ENCODE data around the gene POGLUT3. TPM values are rescaled to one million over a fixed set of nuclear protein-coding genes. Genes with fewer than 3 reads are reported as not detected.

The POGLUT3 gene
- total and polyA plus RNA-seq, 2 of the 4 experiments (the other 2 are of a cell fraction) = 31.7 to 34.8 TPM

- Histone ChIP-seq H3K18ac (ENCODE audit: low read depth, low read length) (no peak overlapping the region), H3K56ac (ENCODE audit: extremely low read depth, insufficient read depth, low read length) (no peak overlapping the region), H2AK5ac (ENCODE audit: low read depth, low read length) (no peak overlapping the region), H3K9me1 (ENCODE audit: insufficient read depth, low read length) (no peaks in the 10 kb centered on the region; the same call in 1 of the 2 replicates), H3K9me3 (ENCODE audit: control insufficient read depth, insufficient read depth, low read length) (no peaks in the 10 kb centered on the region), H3K27ac (ENCODE audit: insufficient read depth, low read length) (no peak overlapping the region), H4K20me1 (ENCODE audit: insufficient read depth, low read length) (no peaks in the 10 kb centered on the region), H3K4me2 (ENCODE audit: low read depth, low read length) (no peak overlapping the region), H3K4me1 (ENCODE audit: control insufficient read depth, insufficient read depth, low read length) (no peaks in the 10 kb centered on the region; the same call in 1 of the 2 replicates), H2BK120ac (ENCODE audit: low read depth, low read length) (no peak overlapping the region), H3K9ac (ENCODE audit: low read depth, low read length) (no peak overlapping the region), H2BK20ac (ENCODE audit: low read depth, low read length) (no peak overlapping the region), H2AFZ (replicated peaks; ENCODE audit: low read length, poor library complexity) (no peak overlapping the region), H4K5ac (ENCODE audit: low read depth, low read length) (no peak overlapping the region), H3K23ac (ENCODE audit: low read depth, low read length) (no peak overlapping the region), H3K27me3 (ENCODE audit: control insufficient read depth, insufficient read depth, low read length) (no peaks in the 10 kb centered on the region), H3K79me1 (ENCODE audit: low read depth in 1 of 2, low read length in 2 of 2) (no peaks in the 10 kb centered on the region), H3K4ac (ENCODE audit: low read depth, low read length) (no peak overlapping the region), H2AK9ac (replicated peaks; ENCODE audit: low read depth, low read length, poor library complexity) (no peak overlapping the region), H3K4me3 (ENCODE audit: insufficient read depth, low read depth, low read length) (no peak overlapping the region), H4K91ac (ENCODE audit: insufficient read depth, low read depth, low read length) (no peak overlapping the region), H3K14ac (replicated peaks; ENCODE audit: low read depth, low read length) (no peak overlapping the region), H2BK5ac (ENCODE audit: low read depth, low read length, poor library complexity, severe bottlenecking) (no peak overlapping the region), H3K36me3 (ENCODE audit: control insufficient read depth, insufficient read depth, low read length) (no peaks in the 10 kb centered on the region), H2BK15ac (ENCODE audit: low read depth, low read length) (no peak overlapping the region), H4K8ac (ENCODE audit: low read depth in 2 of 2, low read length in 2 of 2) (no peak overlapping the region)
- intact Hi-C loops (cut with micrococcal nuclease) = no loop called here
- WGBS, 2 experiments (ENCODE audit: extremely low coverage in 2 of 2, insufficient read length in 1 of 2) = 80% methylated on average over 2 of the region's 5 CpGs; no CpG with 5 or more reads in 1 of the 2 experiments
- no TSS peak for BruUV-seq (replicated peaks)
- TF ChIP-seq MAFK (IDR thresholded peaks at IDR 0.05; ENCODE audit: low read depth, low read length) (no peak), NFE2L2 (IDR thresholded peaks at IDR 0.05; ENCODE audit: low read depth, low read length) (no peak), SMC3 (IDR thresholded peaks at IDR 0.05; ENCODE audit: low read depth, low read length) (no peak), FOS (IDR thresholded peaks at IDR 0.05; ENCODE audit: low read depth, low read length) (no peak), BHLHE40 (IDR thresholded peaks at IDR 0.05; ENCODE audit: low read depth, low read length) (no peak), POLR2A (IDR thresholded peaks at IDR 0.05; ENCODE audit: low read depth, low read length) (no peak), CEBPB (IDR thresholded peaks at IDR 0.05; ENCODE audit: low read depth, low read length) (no peak), ELK1 (IDR thresholded peaks at IDR 0.05; ENCODE audit: borderline replicate concordance, low read depth, low read length) (no peak), MXI1 (IDR thresholded peaks at IDR 0.05; ENCODE audit: borderline replicate concordance, low read depth, low read length) (no peak), MAZ (IDR thresholded peaks at IDR 0.05; ENCODE audit: borderline replicate concordance, low read depth, low read length) (no peak)
- CTCF ChIA-PET = interaction anchor here (0.9 kb wide), 1 partner anchor 9 kb away, joined by 3 read pairs; no protein-coding TSS in a partner anchor
- dilution Hi-C loops (cut with HindIII; ENCODE audit: low sequenced_read_pairs, unreplicated experiment) = no loop called here
- ATAC-seq (ENCODE audit: low read depth) = no peak
- POLR2A ChIA-PET (ENCODE audit: unreplicated experiment) = no interaction called here
- in situ Hi-C loops (cut with MboI; ENCODE audit: low sequenced_read_pairs) = no loop called here
- no peak for DNase-seq
Observed at GRCh38 chr11:108536783-108537182, 38.6 kb upstream of the POGLUT3 start.

All from IMR-90 (cell line).